H9 (cell line): ENCODE data around the gene ZMAT3. TPM values are rescaled to one million over a fixed set of nuclear protein-coding genes. Genes with fewer than 3 reads are reported as not detected.

Experiments used
- DNase-seq: peaks from one replicate; pipeline ENCODE4 v3.0.0-alpha.2; 2017
- H2AFZ ChIP-seq: one replicate; pipeline ENCODE4 v1.6.1; 2013; ENCODE audit warnings: mild to moderate bottlenecking, low read length, control low read depth, moderate library complexity
- H2AK5ac ChIP-seq: 2 replicates; pipeline ENCODE4 v1.6.1; 2013; ENCODE audit warnings: low read length, control low read depth, mixed read lengths; ENCODE audit not compliant: insufficient read length
- H2BK120ac ChIP-seq: one replicate; pipeline ENCODE4 v1.6.1; 2013; ENCODE audit warnings: low read depth, mild to moderate bottlenecking, low read length, control low read depth, inconsistent platforms; ENCODE audit not compliant: poor library complexity, severe bottlenecking
- H2BK12ac ChIP-seq: 2 replicates; pipeline ENCODE4 v1.6.1; 2013; ENCODE audit warnings: low read length, control low read depth, mixed read lengths, low read depth; ENCODE audit not compliant: insufficient read length
- H2BK15ac ChIP-seq: 2 replicates; pipeline ENCODE4 v1.6.1; 2013; ENCODE audit warnings: low read depth, low read length, control low read depth
- H2BK20ac ChIP-seq: one replicate; pipeline ENCODE4 v1.6.1; 2013; ENCODE audit warnings: low read depth, mild to moderate bottlenecking, low read length, control low read depth, inconsistent platforms; ENCODE audit not compliant: poor library complexity, severe bottlenecking
- H2BK5ac ChIP-seq: 2 replicates; pipeline ENCODE4 v1.6.1; 2013; ENCODE audit warnings: low read length, control low read depth, mixed read lengths; ENCODE audit not compliant: insufficient read length
- H3K14ac ChIP-seq: 2 replicates; pipeline ENCODE4 v1.6.1; 2013; ENCODE audit warnings: low read length, control low read depth; ENCODE audit not compliant: insufficient read depth
- H3K18ac ChIP-seq: 2 replicates; pipeline ENCODE4 v1.6.1; 2013; ENCODE audit warnings: low read depth, mild to moderate bottlenecking, mixed read lengths, low read length, control low read depth; ENCODE audit not compliant: insufficient read length
- H3K23ac ChIP-seq: 2 replicates; pipeline ENCODE4 v1.6.1; 2013; ENCODE audit warnings: low read length, control low read depth, mixed read lengths, low read depth; ENCODE audit not compliant: insufficient read length
- H3K23me2 ChIP-seq: 2 replicates; pipeline ENCODE4 v1.6.1; 2013; ENCODE audit warnings: low read depth, mild to moderate bottlenecking, mixed read lengths, low read length, control low read depth; ENCODE audit not compliant: insufficient read length, poor library complexity, severe bottlenecking
- H3K27ac ChIP-seq: 2 replicates; pipeline ENCODE4 v1.5.1; 2013; ENCODE audit warnings: low read length, control low read depth, mixed read lengths, low read depth; ENCODE audit not compliant: insufficient read length
- H3K27me3 ChIP-seq: 2 replicates; pipeline ENCODE4 v1.6.1; 2013; ENCODE audit warnings: low read length, control low read depth, inconsistent platforms; ENCODE audit not compliant: insufficient read depth
- H3K4ac ChIP-seq: 2 replicates; pipeline ENCODE4 v1.6.1; 2013; ENCODE audit warnings: low read depth, mild to moderate bottlenecking, control low read depth, inconsistent platforms, low read length, moderate library complexity
- H3K4me1 ChIP-seq: 2 replicates; pipeline ENCODE4 v1.6.1; 2013; ENCODE audit warnings: low read length, control low read depth, inconsistent platforms; ENCODE audit not compliant: insufficient read depth
- H3K4me2 ChIP-seq: 2 replicates; pipeline ENCODE4 v1.6.1; 2013; ENCODE audit warnings: low read length, control low read depth, mixed read lengths; ENCODE audit not compliant: insufficient read length, insufficient read depth
- H3K56ac ChIP-seq: 2 replicates; pipeline ENCODE4 v1.6.1; 2013; ENCODE audit warnings: low read depth, mild to moderate bottlenecking, mixed read lengths, low read length, control low read depth; ENCODE audit not compliant: insufficient read length
- H3K79me1 ChIP-seq: 2 replicates; pipeline ENCODE4 v1.6.1; 2013; ENCODE audit warnings: low read depth, mild to moderate bottlenecking, moderate library complexity, low read length, control low read depth, inconsistent platforms; ENCODE audit not compliant: insufficient read depth, poor library complexity, severe bottlenecking
- H3K79me2 ChIP-seq: 2 replicates; pipeline ENCODE4 v1.6.1; 2013; ENCODE audit warnings: low read length, control low read depth, inconsistent platforms; ENCODE audit not compliant: insufficient read depth
- H3K9ac ChIP-seq: 2 replicates; pipeline ENCODE4 v1.6.1; 2013; ENCODE audit warnings: low read length, control low read depth, mixed read lengths; ENCODE audit not compliant: insufficient read length; ENCODE audit errors: extremely low read depth
- H3K9me3 ChIP-seq: one replicate; pipeline ENCODE4 v1.6.1; 2013; ENCODE audit warnings: low read depth, low read length, inconsistent platforms; ENCODE audit not compliant: control insufficient read depth
- H3T11ph ChIP-seq: one replicate; pipeline ENCODE4 v1.6.1; 2013; ENCODE audit warnings: mild to moderate bottlenecking, low read length, control low read depth, inconsistent platforms
- H4K20me1 ChIP-seq: one replicate; pipeline ENCODE4 v1.6.1; 2013; ENCODE audit not compliant: control insufficient read depth, insufficient read length, insufficient read depth
- H4K5ac ChIP-seq: 2 replicates; pipeline ENCODE4 v1.6.1; 2013; ENCODE audit warnings: low read depth, mild to moderate bottlenecking, mixed read lengths, low read length, control low read depth; ENCODE audit not compliant: insufficient read length
- H4K8ac ChIP-seq: replicated peaks from 2 replicates; pipeline ENCODE4 v1.6.1; 2013; ENCODE audit warnings: low read length, control low read depth, mixed read lengths, low read depth; ENCODE audit not compliant: insufficient read length
- H4K91ac ChIP-seq: 2 replicates; pipeline ENCODE4 v1.6.1; 2013; ENCODE audit warnings: low read depth, mild to moderate bottlenecking, moderate library complexity, mixed read lengths, low read length, control low read depth; ENCODE audit not compliant: insufficient read length
- H3K27ac Mint-ChIP-seq, 3 experiments: 2 replicates in 2 of 3; 3 replicates in 1 of 3; pipeline ENCODE4 v1.8.0; 2020 to 2021; ENCODE audit warnings: mixed read lengths in 3 of 3, mild to moderate bottlenecking in 1 of 3, moderate library complexity in 1 of 3
- H3K27me3 Mint-ChIP-seq: 2 replicates; pipeline ENCODE4 v1.8.0; 2021; ENCODE audit warnings: low read depth, mild to moderate bottlenecking, moderate library complexity, mixed read lengths
- H3K36me3 Mint-ChIP-seq, 3 experiments: 2 replicates in 2 of 3; 3 replicates in 1 of 3; pipeline ENCODE4 v1.8.0; 2020 to 2021; ENCODE audit warnings: low read depth in 3 of 3, mixed read lengths in 3 of 3; ENCODE audit not compliant: insufficient read depth in 1 of 3
- H3K4me1 Mint-ChIP-seq, 2 experiments: 2 replicates each; pipeline ENCODE4 v1.8.0; 2020; ENCODE audit warnings: mixed read lengths in 2 of 2
- H3K4me3 Mint-ChIP-seq, 2 experiments: 2 replicates in 1 of 2; 3 replicates in 1 of 2; pipeline ENCODE4 v1.8.0; 2020 to 2021; ENCODE audit warnings: mild to moderate bottlenecking in 2 of 2, mixed read lengths in 2 of 2, moderate library complexity in 1 of 2
- H3K9me3 Mint-ChIP-seq, 2 experiments: 2 replicates in 1 of 2; 3 replicates in 1 of 2; pipeline ENCODE4 v1.8.0; 2020; ENCODE audit warnings: mild to moderate bottlenecking in 2 of 2, mixed read lengths in 2 of 2, moderate library complexity in 1 of 2
- WGBS: extraction: QIAGEN DNeasy Blood & Tissue Kit; methylation state at CpG from one replicate; pipeline ENCODE4 v1.1.7; 2013; ENCODE audit warnings: missing lambda C conversion rate, low lambda C conversion rate, mixed read lengths; ENCODE audit not compliant: insufficient read length; ENCODE audit errors: extremely low coverage; 5-methylcytosine and 5-hydroxymethylcytosine counted together
- total RNA-seq: library from RNA; stranded (reverse); gene quantifications from 2 replicates; pipeline ENCODE4 v1.2.1, GENCODE V29; 2021
- TF ChIP-seq, protein P1 (sequence below): fragments of 200-600 bp; sonication (generic); conservative IDR thresholded peaks from 3 replicates; pipeline ENCODE4 v1.8.0; 2021; ENCODE audit warnings: antibody characterized with exemption, mild to moderate bottlenecking

The ZMAT3 gene
- total RNA-seq, 1 experiment from 2014 or later: 9.4 TPM

GRCh38 chr3:178975320-178975719 lies 96.3 kb downstream of the ZMAT3 start:
- Mint-ChIP-seq H3K27ac (no peak overlapping the region), H3K9me3 (peaks cover 3 to 7% of the 10 kb centered on the region in 2 experiments; a peak in 4 of 5 replicates), H3K4me3 (no peak overlapping the region), H3K27me3 (no peaks in the 10 kb centered on the region), H3K36me3 (peaks cover 0 to 12% (median 2%) of the 10 kb centered on the region in 3 experiments; a peak in 3 of 7 replicates), H3K4me1 (no peaks in the 10 kb centered on the region)
- Histone ChIP-seq H3K9ac (no peak overlapping the region), H3K56ac (no peak overlapping the region), H3K79me2 (no peaks in the 10 kb centered on the region), H2BK15ac (no peak overlapping the region), H3T11ph (no peak overlapping the region), H3K79me1 (no peaks in the 10 kb centered on the region), H3K27me3 (no peaks in the 10 kb centered on the region), H4K8ac (no peak overlapping the region), H4K91ac (no peak overlapping the region), H2BK120ac (no peak overlapping the region), H3K23ac (no peak overlapping the region), H2AK5ac (no peak overlapping the region), H3K4me2 (no peak overlapping the region), H2BK5ac (no peak overlapping the region), H2BK20ac (no peak overlapping the region), H4K20me1 (no peaks in the 10 kb centered on the region), H3K4ac (no peak overlapping the region), H3K14ac (no peak overlapping the region), H3K18ac (no peak overlapping the region), H3K27ac (no peak overlapping the region), H2AFZ (no peak overlapping the region), H2BK12ac (no peak overlapping the region), H3K23me2 (no peaks in the 10 kb centered on the region), H3K4me1 (no peaks in the 10 kb centered on the region), H3K9me3 (no peaks in the 10 kb centered on the region), H4K5ac (no peak overlapping the region)
- no peak for DNase-seq
- TF ChIP-seq, protein P1, sequence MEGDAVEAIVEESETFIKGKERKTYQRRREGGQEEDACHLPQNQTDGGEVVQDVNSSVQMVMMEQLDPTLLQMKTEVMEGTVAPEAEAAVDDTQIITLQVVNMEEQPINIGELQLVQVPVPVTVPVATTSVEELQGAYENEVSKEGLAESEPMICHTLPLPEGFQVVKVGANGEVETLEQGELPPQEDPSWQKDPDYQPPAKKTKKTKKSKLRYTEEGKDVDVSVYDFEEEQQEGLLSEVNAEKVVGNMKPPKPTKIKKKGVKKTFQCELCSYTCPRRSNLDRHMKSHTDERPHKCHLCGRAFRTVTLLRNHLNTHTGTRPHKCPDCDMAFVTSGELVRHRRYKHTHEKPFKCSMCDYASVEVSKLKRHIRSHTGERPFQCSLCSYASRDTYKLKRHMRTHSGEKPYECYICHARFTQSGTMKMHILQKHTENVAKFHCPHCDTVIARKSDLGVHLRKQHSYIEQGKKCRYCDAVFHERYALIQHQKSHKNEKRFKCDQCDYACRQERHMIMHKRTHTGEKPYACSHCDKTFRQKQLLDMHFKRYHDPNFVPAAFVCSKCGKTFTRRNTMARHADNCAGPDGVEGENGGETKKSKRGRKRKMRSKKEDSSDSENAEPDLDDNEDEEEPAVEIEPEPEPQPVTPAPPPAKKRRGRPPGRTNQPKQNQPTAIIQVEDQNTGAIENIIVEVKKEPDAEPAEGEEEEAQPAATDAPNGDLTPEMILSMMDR: no peak
- WGBS: no CpG with 5 or more reads among the region's 2 CpGs
